NCI-H748 (cell line): ENCODE data around the gene POU2F2.
A peak's percentile ranks its signal among the peaks of the same experiment; 100 is the strongest.
"Not testable (repeated sequence)": the region's sequence is repeated elsewhere in the genome, so short reads cannot be mapped to it uniquely, and the experiment has no call there.

Source experiments
- DNase-seq: peaks from one replicate; lab custom pipeline; 2025; ENCODE audit not compliant: unreplicated experiment; lab: John Stamatoyannopoulos, UW

Gene POU2F2

DNA sequence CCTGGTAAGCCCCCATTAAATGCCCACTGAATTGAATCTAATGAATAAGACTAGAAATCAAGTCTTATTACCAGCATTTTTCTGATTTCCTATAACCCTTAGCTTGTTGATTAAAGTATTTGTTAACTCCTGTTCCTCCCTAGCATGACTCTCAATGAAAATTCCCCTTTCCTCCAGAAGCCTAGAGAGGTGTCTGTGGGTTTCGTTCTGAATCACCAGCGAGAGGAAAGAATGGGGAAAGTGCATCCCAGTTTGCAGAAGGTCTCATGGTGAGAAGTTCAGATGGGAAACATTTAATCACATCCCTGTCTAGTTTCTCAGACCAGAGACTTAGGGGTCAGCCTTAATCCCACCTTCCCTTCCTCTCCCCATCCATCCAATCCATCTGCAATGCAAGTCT lies 26.9 kb downstream of the POU2F2 start:
- DNase-seq = no peak

DNA sequence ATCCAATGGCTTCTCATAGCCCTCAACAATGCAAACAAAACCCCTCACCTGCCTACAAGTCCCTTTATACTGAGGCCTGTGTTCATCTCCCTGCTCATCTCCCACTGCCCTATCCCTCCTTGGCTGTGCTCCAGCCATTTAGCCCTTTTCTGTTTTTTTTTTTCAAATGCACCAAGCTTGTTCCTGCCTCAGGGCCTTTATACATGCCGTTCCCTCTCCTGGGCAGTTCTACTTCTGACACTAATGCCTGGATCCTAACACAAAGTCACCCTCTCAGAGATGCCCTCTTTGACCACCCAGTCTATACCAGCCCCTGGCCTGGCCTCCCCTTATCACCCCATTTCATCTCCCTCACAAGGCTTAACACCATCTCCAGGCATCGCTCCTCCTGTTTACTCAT lies 29.4 kb downstream of the POU2F2 start:
- no peak for DNase-seq

DNA sequence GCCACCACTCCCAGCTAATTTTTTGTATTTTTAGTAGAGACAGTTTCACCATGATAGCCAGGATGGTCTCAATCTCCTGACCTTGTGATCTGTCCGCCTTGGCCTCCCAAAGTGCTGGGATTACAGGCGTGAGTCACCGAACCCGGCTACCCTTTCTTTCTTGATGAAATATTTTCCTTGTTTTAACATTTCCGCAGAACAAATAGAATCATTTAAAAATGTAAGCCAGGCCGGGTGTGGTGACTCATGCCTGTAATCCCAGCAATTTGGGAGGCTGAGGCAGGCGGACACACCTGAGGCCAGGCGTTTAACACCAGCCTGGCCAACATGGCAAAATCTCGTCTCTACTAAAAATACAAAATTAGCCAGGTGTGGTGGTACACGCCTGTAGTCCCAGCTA lies 32.0 kb downstream of the POU2F2 start:
- DNase-seq = not testable (repeated sequence)

DNA sequence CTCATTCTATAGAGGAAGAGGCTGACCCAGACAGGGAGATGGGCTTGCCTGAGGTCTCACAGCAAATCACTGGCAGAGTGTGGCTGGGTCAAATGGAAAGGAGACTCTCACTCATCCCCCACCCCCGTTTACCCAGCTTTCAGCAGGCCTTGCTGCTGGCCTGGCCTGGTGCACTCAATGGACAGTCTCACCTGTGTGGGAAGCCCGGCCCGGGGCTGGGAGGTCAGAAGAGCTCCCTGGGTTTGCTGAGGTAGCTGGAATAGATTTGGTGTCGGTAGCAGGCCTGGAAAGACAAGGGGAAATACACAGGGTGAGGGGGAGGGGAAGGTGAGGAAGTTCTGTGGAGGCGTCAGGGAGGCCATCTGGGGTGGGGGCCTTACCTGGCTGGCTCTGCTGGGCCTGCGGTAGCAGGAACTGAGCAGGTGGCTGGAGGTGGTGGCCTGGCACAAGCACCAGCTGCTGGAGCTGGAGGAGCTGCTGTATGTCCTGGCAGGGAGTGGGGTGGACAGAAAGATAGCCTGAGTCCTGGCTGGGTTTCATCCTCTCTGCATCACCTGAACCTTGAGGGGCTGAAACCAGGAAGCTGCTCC lies 32.8 kb downstream of the POU2F2 start:
- DNase-seq = no peak

DNA sequence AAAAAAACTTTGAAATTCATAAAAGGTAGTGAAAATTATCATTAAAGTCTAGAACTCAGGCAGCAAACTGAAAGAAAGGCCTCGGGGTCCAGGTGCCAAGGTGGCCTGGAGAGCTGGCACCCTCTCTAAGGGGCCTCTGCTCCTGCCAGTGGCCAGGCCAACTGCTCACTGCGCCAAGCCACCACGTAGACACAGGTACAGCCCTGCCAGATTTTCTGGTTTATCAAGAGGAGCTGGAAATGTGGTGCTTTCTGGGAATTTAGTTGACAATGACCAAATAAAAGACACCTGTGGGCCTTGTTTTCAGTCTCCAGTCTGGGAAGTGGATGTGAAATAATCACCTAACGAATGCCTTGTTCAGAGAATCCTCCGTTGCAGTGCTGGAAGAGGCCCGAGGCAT lies 33.5 kb downstream of the POU2F2 start:
- no peak for DNase-seq

DNA sequence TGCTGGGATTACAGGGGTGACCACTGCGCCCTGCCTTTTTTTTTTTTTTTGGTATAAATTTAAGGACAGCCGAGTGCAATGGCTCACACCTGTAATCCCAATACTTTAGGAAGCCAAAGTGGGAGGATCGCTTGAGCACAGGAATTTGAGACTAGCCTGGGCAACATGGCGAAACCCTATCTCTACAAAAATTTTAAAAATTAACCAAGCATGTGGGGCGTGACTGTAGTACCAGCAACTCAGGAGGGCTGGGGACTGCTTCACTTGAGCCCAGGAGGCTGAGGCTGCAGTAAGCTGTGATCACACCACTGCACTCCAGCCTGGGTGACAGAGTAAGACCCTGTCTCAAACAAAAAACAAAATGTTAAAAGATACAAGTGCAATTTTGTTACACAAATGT lies 34.8 kb downstream of the POU2F2 start:
- no peak for DNase-seq

DNA sequence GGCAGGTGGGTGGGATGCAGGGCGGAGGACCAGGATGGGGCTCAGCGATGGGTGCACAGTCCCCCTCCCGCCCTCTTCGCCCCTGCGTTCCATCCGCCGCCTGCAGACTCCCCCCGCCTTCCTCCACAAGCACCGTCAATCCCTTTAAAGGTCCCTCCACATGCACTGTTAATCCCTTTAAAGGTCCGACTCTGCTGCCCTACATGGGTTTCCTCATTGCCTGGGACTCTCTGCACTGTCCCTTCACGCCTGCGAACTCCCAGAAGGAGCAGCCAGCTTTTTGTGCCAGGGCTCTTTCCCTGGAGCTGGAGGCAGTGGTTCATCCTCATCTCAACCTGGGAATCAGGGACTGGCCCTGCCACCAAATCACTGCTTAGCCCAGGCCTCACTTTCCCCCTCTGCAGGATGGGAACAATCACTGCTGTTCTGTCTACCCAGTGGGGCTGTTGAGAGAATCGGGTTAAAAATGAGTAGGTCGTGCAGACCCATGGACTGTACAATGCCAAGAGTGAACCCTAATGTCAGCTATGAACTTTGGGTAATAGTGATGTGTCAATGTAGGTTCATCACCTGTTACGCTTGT lies 35.9 kb downstream of the POU2F2 start:
- no peak for DNase-seq

DNA sequence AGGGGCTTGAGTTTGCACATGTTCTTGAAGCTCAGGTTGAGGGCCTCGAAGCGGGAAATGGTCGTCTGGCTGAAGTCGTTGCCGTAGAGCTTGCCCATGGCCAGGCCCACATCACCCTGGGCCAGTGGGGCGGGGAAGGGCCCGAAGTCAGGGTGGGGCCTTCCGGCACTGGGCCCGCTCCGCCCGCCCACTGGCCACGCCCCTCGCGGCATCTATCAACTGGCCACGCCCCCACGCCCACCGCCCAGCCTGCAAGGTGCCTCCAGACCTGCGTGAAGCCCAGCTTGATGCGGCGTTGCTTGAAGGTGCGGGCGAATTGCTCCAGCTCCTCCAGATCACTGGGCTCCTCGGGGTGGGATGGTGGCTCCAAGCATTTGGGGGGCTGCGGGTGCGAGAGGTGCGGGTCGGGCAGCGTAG lies 36.4 kb downstream of the POU2F2 start:
- DNase-seq = no peak

DNA sequence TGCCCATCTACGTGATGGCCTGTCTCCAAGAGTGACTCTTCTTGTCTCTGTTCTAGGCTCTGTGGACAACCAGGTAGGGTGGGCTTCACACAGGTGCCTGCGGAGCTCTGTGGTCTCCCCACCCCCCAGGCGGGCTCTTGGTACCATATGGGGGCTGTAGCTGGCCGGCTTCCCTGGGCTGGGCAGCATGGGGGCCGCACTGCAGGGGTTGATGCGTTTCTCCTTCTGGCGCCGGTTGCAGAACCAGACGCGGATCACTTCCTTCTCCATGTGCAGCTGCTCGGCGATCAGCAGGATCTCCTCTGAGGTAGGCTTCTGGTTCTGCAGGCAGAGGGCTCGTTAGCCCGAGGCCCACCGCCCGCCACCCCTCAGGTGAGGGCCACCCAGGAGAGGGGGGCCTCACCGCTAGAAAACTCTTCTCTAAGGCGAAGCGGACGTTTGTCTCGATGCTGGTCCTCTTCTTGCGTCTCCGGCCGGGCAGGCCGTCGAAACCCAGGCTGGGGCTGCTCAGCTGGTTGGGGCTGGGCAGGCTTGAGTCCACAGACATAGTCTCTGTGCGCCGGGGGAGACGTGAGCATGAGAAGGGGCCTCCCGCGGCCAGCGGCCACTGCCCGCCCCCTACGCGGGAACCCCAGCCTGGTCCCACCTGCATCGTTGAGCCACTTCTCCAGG lies 37.0 kb downstream of the POU2F2 start:
- DNase-seq = no peak

DNA sequence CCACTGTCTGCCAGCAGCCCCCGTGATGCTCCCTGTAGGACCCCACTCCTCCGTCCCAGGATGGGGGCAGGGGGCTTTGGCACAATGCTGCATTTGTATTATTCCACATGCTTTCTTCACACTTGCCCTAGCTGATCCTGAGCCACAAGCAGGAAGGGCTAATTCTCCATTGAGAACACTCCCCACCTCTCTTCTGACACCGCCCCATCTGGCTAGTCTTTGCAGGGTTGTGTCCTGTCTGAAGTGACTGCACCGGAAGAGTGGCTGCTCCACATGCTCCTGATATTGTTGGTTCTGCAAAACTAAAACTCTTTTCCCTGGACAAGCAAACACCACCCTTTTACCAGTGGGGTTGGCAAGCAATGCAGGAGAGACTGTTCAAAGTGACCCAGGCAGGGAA lies 38.3 kb downstream of the POU2F2 start:
- no peak for DNase-seq

DNA sequence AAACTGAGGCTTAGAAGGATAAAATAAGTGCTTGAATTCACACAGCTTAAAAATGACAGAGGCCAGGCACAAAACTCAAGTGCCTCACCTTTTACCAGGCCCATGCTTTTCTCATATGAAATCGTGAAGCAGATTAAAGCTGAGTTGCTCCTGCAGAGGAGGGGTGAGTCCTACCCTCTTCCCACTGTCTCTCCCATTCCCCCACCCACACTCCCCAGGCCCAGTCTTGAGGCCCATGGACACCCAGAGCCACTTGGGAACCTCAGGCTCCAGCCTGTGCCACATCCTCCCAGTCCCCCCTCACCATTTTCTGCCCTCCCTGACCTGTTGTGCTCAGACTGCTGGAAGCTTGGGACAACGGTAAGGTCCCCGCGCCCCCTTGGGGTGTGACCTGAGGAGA lies 38.7 kb downstream of the POU2F2 start:
- no peak for DNase-seq

DNA sequence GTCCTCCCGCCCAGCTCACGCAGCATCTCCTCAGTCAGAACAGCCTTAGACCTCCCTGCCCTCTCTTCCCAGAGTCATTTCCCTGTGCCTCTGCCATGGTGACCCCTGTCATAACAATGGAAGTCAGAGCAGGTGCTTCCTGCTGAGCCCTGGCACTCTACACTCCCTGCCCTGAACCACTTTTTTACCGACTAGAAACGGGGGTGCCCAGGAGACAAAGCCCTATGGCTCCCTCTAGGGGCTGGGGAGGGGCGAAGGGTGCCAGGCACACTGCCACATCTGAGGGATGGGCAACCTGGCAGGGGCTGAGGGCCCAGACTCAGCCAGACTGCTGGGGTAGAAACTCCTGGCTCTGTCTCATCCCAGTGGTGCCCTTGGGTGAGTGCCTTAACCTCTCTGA lies 39.9 kb downstream of the POU2F2 start:
- peak; percentile 71 for DNase-seq

DNA sequence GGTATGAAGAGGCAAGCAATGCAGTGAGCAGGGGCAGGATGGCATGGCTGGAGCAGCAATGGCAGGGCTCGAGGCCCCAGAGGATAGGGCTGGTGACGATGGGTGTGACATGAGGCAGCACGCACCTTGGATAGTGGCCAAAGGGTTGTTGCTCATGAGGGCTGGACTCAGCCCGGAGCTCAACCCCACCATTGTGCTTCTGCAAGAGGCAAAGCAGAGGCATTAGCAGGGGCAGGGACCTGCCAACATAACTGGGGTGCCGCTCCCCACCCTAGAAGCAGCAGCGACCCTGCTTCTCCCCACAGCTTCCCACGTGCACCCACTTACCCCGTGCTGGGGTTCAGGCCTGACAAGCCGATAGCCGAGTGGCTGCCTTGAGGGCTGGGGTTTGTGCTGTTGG lies 40.5 kb downstream of the POU2F2 start:
- peak; percentile 40 for DNase-seq

DNA sequence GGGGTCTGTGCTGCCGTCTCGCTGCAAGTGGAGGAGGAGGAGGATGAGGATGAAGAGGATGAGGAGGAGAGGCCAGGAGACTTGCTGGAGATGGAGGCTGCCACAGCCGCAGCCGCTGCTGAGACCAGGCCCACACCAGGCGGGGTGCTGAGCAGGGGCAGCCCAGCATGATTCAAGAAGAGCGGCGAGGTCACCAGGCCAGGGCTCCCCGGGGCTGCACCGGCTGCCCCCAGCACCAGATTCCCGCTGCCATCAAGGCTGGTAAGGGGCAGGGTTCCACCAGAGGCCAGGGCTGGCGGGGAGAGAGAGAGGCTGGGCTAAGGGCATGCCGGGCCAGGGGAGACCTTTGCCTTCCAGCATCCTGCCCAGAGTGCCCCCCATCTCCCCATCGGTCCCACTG lies 40.9 kb downstream of the POU2F2 start:
- no peak for DNase-seq

DNA sequence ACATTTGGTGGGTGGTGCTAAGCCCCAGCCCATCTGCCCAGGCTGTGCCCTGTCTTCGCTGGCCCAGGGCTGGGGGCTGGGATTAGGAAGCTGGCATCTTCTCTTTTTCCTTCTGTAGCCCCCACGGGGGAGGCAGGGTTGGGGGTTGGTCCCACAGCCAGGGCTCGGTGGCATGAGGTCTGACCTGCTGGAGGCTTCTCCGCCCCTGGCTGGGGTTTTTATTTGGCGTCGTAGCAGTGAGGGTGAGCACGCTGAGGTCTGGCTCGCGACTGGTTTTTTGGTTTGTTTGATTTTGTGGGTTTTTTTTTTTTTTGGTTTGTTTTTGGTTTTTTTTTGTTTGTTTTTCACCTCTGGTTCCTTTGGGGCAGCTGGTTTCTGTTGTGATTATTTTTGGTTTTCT lies 41.6 kb downstream of the POU2F2 start:
- DNase-seq = no peak

DNA sequence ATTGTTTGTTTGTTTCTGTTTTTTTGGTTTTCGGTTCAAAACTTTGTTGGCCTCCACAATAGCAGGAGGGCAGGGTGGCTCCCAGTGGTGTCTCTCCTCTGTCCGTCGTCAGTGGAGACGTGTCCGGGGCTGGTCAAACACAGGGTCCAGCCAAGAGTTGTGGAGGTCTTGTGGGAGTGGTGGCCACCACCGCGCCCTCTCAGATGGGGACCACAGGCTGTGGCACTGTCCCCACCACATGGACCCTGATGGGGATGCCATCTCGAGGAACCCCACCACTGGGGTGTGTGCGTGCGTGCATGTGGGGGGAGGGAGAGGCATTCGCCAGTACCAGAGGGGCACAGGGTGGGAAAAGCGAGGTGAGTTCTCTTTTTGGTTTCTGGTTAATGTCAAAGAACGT lies 42.5 kb downstream of the POU2F2 start:
- DNase-seq = no peak

DNA sequence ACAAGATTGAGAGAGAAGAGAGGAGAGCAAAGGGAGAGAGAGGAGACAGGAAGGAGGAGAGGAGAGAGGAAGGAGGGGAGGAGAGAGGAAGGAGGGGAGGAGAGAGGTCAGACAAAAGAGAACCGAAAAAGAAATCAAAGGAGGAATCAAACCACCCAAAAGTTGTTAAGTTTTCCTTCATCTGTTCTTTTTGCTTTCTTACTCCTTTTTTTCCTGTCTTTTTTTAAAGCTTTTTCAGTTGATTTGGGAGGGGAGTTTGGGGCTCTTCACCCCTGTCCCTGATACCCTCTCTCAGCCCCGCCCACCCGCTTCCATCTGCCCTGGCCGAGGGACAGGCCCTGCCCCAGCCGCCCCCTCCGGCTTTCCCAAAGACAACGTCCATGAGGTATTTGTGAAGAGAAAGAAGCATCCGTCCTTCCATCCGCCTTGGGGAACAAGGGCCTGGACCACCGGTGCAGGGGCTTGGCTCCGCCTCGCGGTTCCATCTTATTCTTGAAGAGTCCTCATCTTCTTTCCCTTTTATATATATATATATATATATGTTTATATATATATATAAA lies 43.0 kb downstream of the POU2F2 start:
- no peak for DNase-seq

DNA sequence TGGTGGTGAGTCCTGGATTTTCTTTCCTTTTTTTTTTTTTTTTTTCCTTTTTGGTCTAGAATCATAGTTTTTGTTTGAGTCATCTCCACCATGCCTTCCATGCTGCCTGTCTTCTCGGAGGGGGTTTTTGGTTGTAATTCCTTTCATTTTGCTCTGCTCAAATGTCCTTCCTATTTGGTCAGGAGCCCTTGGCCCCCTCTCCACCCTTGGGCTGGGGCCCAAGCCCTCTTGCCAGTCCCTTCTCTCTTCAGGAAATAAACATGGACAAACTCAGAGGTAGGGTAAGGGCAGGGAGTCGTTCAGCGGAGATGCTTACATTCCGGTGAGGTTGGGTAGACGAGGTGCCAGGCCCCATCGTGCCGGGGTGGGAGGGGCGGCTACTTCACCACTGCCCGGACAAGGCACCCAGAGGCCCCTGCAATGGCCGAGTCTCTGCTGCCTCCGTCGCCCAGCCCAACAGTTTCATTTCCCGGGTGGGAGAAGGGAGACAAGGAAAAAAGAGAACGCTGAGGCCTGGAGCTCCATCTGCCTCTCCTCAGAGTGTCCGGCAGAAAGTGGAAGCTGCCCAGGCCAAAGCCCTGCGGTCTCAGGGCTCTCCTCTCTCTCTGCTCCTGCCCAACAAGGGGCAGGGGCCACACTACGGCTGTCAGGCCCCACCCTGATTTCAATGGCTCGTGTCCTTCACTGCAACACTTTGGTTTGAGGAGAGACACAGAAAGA lies 43.6 kb downstream of the POU2F2 start:
- no peak for DNase-seq

DNA sequence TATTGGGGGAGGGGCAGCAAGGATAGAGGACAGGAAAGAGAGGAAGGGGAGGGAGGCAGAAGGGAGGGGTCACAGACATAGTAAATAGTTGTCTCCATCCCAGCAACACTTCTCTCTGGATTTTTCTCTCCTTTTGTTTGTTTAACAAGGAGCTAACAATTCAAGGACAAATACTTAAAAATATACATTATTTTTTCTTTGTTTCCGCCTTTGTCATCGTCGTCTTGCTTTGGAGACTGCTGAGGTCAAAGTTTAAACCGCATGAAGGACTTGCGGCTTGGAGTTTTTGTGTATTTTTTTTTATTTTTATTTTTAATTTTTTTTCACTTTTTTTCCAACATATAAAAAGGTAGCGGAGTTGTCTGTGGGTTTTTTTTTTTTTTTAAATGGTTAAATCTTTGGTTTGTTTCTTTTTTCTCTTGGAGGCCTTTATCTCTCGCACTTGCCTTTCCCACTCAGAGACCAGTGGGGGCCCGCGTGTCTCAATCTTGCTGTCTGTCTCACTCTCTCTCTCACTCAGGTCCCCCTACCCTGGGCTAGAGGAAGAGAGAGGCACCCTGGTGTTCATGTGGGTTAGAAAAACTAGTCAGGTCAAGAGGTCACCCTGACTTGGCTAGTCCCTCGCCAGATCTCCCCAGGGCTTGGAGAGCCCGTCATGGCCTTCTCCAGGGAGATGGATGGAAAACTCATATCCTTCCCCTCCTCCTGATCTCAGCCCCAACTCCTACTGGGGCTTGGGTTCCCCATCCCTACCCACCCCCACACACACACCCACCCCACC lies 45.3 kb downstream of the POU2F2 start:
- no peak for DNase-seq

DNA sequence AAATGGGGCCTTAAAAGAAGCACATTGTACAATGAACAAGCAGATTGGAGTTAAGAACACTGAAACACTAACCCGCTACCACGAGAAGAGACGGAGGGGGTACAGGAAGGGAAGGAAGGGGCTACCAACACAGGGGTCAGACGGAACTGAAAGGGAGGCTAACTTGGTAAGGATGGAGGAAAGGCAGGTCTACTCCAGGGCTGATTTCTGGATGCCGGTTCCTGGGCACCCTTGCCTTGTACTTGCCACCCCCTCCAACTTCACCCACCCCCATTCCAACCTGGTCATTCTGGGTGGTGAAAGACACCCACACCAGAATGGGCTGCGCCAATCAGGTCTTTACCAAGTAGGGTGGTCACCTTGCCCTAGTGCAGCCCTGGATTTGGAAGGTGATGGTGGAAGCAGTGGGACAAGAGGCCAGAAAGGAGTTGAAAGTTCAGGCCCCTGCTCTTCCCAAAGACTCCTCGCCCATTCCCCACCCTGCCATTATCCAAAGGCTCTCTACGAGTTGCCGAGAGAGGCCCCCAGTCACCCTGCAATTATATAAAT lies 46.0 kb downstream of the POU2F2 start:
- DNase-seq = no peak

DNA sequence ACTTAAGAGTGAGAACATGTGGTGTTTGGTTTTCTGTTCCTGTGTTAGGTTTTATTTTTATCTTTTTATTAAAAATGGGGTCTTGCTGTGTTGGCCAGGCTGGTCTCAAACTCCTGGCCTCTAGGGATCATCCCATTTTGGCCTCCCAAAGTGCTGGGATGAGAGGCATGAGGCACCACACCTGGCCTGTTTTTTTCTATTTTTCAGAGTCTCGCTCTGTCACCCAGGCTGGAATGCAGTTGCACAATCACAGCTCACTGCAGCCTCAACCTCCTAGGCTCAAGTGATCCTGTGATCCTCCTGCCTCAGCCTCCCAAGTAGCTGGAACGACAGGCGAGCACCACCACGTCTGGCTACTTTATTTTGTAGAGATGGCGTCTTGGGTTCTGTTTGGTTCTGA lies 48.7 kb downstream of the POU2F2 start:
- no peak for DNase-seq
